ENCODE results near the gene EVPLL.

GRCh38 chr17:18364166-18364565, 13.4 kb upstream of the EVPLL start:
- no peak for TF ChIP-seq POLR2A (IDR thresholded peaks at IDR 0.05)
- TF ChIP-seq, protein P1, sequence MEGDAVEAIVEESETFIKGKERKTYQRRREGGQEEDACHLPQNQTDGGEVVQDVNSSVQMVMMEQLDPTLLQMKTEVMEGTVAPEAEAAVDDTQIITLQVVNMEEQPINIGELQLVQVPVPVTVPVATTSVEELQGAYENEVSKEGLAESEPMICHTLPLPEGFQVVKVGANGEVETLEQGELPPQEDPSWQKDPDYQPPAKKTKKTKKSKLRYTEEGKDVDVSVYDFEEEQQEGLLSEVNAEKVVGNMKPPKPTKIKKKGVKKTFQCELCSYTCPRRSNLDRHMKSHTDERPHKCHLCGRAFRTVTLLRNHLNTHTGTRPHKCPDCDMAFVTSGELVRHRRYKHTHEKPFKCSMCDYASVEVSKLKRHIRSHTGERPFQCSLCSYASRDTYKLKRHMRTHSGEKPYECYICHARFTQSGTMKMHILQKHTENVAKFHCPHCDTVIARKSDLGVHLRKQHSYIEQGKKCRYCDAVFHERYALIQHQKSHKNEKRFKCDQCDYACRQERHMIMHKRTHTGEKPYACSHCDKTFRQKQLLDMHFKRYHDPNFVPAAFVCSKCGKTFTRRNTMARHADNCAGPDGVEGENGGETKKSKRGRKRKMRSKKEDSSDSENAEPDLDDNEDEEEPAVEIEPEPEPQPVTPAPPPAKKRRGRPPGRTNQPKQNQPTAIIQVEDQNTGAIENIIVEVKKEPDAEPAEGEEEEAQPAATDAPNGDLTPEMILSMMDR (IDR thresholded peaks at IDR 0.05), result no peak

Data from ovary (tissue), 3 donors.